Placental epithelial cell (primary cell): ENCODE results near the gene P2RX6. TPM values are rescaled to one million over a fixed set of nuclear protein-coding genes. Genes with fewer than 3 reads are reported as not detected.

Experiments
- small RNA-seq: library from RNA; depleted of rRNA; stranded (forward); fragments of <200 nt; gene quantifications from one replicate; pipeline ENCODE3, GENCODE V24; 2012
- total RNA-seq: library from RNA; depleted of rRNA; stranded (reverse); fragments of >200 nt; gene quantifications from 2 replicates; pipeline ENCODE4 v1.2.3, GENCODE V29; 2012

The P2RX6 gene
- total RNA-seq = not detected in 2 replicates

DNA sequence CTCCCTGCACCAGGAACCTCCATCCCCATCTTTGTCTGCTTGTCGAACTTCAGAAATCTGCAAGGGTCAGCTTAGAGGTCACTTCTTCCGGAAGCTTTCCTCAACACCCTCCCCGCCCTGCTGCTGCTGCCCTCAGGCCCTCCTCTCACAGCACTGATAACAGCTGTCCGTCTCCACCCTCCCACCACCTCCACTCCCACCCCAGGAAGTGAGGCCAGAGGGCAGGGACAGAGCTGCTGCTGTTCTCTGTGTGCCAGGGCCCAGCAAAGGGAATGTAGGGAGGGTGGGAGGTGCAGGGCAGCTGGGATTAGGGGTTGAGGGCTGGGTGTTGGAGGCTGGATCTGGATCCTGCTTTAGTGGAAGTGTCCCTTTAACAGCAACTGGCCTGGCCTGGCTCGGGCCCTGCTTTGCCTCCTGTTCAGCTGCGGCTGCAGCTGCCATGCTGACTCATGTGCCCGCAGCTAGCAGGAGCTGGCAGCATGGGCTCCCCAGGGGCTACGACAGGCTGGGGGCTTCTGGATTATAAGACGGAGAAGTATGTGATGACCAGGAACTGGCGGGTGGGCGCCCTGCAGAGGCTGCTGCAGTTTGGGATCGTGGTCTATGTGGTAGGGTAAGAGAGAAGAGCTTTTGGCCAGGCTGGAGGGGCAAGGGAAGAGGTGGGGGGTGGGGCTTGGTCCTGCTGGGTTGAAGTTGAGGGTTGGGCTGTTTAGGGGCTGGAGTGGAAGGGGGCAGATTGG is at the start of gene P2RX6:
Gene P2RX6, plus strand, starts transcription at position 440 of the 740 bp plus-strand sequence. Its CDS starts 10 bp downstream, at position 450.

DNA sequence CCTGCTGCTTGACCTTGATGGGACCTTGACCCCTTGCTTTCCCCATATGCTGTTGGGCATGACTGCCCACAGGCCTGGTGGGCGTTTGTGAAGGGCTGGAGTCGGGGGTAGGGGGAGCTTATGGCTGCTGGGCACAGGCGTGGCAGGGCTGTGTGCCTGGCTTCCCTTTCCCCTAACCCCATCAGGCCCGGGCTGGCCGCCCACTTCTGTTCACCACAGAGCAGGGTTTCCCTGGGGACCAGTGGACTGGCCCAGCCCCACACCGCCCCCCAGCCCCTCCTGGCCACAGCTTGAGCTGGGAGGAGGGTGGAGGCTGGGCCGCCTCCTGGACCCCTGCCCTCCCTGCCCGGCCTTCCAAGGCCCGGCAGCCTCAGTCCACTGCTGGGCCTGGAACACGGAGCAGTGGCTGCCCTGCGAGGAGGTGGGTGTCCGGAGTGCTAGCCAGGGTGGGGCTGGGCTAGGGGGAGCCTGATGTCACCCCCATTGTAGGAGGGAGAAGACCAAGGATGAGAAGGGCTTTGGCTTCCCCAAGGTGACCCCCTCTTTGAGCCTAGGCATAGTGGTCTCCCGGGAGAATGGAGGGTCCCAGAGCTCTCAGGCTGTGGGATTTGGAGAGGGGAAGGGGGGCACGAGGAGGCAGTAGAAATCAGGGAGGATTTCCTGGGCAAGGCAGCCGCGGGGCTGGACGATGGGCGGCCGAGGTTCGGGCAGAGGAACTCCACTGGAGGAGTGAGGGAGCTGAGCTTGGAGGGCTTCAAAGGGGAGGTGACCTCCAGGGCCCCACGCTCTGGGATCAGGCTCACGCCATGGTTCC is 47.9 kb upstream of the P2RX6 start, which contains the start of gene AIFM3:
Gene AIFM3, plus strand, starts transcription at position 373 of the 814 bp plus-strand sequence. CDS start 690 bp downstream, outside the sequence.

GRCh38 chr22:20981787-20982562 is 33.0 kb upstream of the P2RX6 start, which contains the start of gene LZTR1:
LZTR1 (plus strand) TSS chr22:20982297; CDS start chr22:20982372, 75 bp downstream.

DNA sequence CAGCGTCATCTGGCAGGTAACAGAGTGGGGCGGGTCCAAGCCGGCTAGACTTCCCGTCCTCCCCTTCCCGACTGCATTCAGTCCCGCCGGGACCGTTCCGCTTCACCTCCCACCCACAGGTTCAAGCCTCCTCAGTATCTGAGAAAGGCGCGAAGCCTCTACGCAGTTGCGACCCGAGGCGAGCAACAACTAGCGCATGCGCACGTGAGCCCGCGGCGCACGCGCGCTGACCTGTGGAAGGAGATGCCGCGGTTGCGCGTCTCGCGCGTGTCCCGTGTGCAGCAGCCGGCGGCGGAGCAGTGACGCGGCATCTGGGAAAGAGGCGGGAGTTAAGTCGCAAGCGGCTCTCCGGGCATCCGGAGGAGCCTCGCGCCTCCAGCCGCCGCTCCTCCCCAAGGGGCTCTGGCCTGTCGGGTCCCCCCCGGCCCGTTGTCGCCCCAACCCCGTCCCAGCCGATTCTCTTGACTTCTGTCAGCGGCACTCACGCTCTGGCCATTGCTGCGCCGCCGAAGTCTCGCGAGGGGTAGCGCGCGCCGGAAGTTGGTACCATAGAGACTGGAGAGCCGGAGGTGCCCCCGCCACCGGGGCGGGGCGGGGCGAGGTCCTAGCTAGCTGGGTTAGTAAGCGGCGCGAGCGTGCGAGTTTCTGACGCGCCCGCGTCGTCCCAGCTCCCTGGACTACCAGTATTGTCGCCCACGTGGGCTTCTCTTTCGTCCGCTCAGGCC is 13.2 kb upstream of the P2RX6 start, which contains the start of gene THAP7:
Gene THAP7, minus strand, starts transcription at position 518 of the 725 bp plus-strand sequence. Its CDS starts 207 bp downstream, at position 311.

GRCh38 chr22:21032037-21032867 is 17.3 kb downstream of the P2RX6 start, which contains the start of gene SLC7A4:
SLC7A4 (minus strand) TSS chr22:21032561; CDS start chr22:21031812, 749 bp downstream.

DNA sequence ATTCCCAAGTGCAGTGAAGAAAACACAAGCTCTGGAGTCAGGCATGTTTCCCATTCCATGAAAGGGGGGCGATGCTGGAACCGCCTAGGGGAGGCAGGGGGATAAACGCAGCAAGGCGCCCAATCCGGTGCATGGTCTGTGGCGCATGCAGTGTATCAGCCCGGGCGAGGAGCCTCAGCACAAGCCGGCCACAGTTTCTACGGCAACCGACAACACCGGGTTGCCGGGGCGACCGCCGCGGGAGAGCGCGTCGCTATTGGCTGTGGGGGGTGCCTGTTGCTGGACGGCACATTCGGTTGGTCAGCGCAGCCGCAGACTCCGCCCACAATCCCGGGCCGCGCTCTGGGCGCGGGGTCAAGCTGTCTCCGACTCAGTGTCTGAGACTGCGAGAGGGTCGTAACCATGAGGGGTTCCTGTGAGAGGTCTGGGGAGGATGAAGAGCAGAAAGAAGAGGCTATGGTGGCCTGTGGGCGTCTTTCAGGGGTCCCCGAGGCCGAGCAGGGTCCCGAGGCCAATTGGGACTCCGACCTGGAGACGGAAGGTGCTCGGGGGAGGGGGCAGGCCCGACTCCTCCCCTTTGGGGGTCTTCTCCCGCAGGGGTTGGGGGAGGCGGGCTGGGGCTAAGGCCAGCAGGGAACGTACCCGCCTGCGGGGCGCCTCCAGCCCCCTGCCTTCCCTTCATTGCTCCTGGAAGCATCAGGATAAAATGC is 30.8 kb downstream of the P2RX6 start, which contains the start of gene LRRC74B:
Gene LRRC74B, plus strand, starts transcription at position 362 of the 710 bp plus-strand sequence. Its CDS starts 41 bp downstream, at position 403.

Small RNAs within 50 kb of the gene (small RNA-seq; reads per million reads assigned to genes)
- not detected for gene MIR649

Other genes with a start within 250 kb of the P2RX6 start
- gene SERPIND1, start 241.1 kb upstream of the P2RX6 start, total RNA-seq = not detected in 2 replicates
- gene PI4KA, start 156.4 kb upstream of the P2RX6 start, total RNA-seq = 43.6 and 49.9 TPM in 2 replicates
- 9.0 and 9.2 TPM in 2 replicates for gene SNAP29, start 156.2 kb upstream of the P2RX6 start, total RNA-seq
- gene CRKL, start 97.8 kb upstream of the P2RX6 start, total RNA-seq = 36.9 and 39.7 TPM in 2 replicates
- gene AIFM3, start 47.9 kb upstream of the P2RX6 start, total RNA-seq = 0.43 and 2.0 TPM in 2 replicates
- gene LZTR1, start 32.9 kb upstream of the P2RX6 start, total RNA-seq = 45.1 and 53.0 TPM in 2 replicates
- gene THAP7, start 13.0 kb upstream of the P2RX6 start, total RNA-seq = 23.3 and 26.7 TPM in 2 replicates
- not detected in 2 replicates for gene SLC7A4, start 17.4 kb downstream of the P2RX6 start, total RNA-seq
- not detected in 2 replicates for gene LRRC74B, start 30.8 kb downstream of the P2RX6 start, total RNA-seq